Stomach smooth muscle (tissue), 2 donors: ENCODE results near the gene FBXL5.

ENCODE experiments used
- H3K27ac ChIP-seq: one replicate; pipeline ENCODE4 v1.7.0; 2013; ENCODE audit warnings: mild to moderate bottlenecking, low read length, inconsistent platforms
- H3K27me3 ChIP-seq, 2 donors: one replicate each; pipeline ENCODE4 v1.7.0; 2013; ENCODE audit warnings: low read length in 2 of 2; ENCODE audit not compliant: insufficient read depth in 2 of 2, control insufficient read depth in 1 of 2
- H3K36me3 ChIP-seq, 2 donors: one replicate each; pipeline ENCODE4 v1.7.0; 2013; ENCODE audit warnings: low read length in 2 of 2; ENCODE audit not compliant: control insufficient read depth in 2 of 2, insufficient read depth in 2 of 2
- H3K4me1 ChIP-seq: one replicate; pipeline ENCODE4 v1.7.0; 2013; ENCODE audit warnings: low read length; ENCODE audit not compliant: control insufficient read depth, insufficient read depth
- H3K4me3 ChIP-seq, 2 donors: one replicate each; pipeline ENCODE4 v1.7.0; 2013; ENCODE audit warnings: low read length in 2 of 2
- H3K9ac ChIP-seq, 2 donors: one replicate each; pipeline ENCODE4 v1.7.0; 2013; ENCODE audit warnings: low read length in 2 of 2, mild to moderate bottlenecking in 1 of 2
- H3K9me3 ChIP-seq, 2 donors: one replicate each; pipeline ENCODE4 v1.7.0; 2013; ENCODE audit warnings: low read length in 2 of 2; ENCODE audit not compliant: control insufficient read depth in 2 of 2
- donor health status: healthy.
- donor health status: Pancreatic carcinoma.

Gene FBXL5

GRCh38 chr4:15600176-15600575 lies 55.0 kb downstream of the FBXL5 start:
- peaks cover 13 to 28% of the 10 kb centered on the region in 2 donors for H3K36me3 ChIP-seq
- H3K9ac ChIP-seq: no peak overlapping the region
- H3K4me3 ChIP-seq: no peak overlapping the region
- H3K4me1 ChIP-seq: peaks cover 6% of the 10 kb centered on the region
- H3K27ac ChIP-seq: no peak overlapping the region
- no peaks in the 10 kb centered on the region for H3K27me3 ChIP-seq
- no peaks in the 10 kb centered on the region for H3K9me3 ChIP-seq

GRCh38 chr4:15598644-15599043 lies 56.5 kb downstream of the FBXL5 start:
- Histone ChIP-seq H3K27me3 (no peaks in the 10 kb centered on the region), H3K36me3 (peaks cover 17 to 26% of the 10 kb centered on the region in 2 donors), H3K4me3 (no peak overlapping the region), H3K9me3 (no peaks in the 10 kb centered on the region), H3K27ac (no peak overlapping the region), H3K9ac (no peak overlapping the region), H3K4me1 (peaks cover 6% of the 10 kb centered on the region)

- Histone ChIP-seq H3K4me3 (no peak overlapping the region), H3K27ac (no peak overlapping the region), H3K9me3 (no peaks in the 10 kb centered on the region), H3K36me3 (peaks cover 8 to 11% of the 10 kb centered on the region in 2 donors), H3K9ac (no peak overlapping the region), H3K4me1 (no peaks in the 10 kb centered on the region), H3K27me3 (no peaks in the 10 kb centered on the region)
These were observed 62.4 kb downstream of the FBXL5 start for GRCh38 chr4:15592799-15593198.

GRCh38 chr4:15587649-15588048 lies 67.5 kb downstream of the FBXL5 start:
- no peak overlapping the region for H3K27ac ChIP-seq
- no peak overlapping the region for H3K9ac ChIP-seq
- no peak overlapping the region for H3K4me3 ChIP-seq
- H3K4me1 ChIP-seq: no peaks in the 10 kb centered on the region
- H3K9me3 ChIP-seq: no peaks in the 10 kb centered on the region
- no peaks in the 10 kb centered on the region for H3K27me3 ChIP-seq
- H3K36me3 ChIP-seq: peaks cover 6 to 12% of the 10 kb centered on the region in 2 donors

- H3K27ac ChIP-seq: no peak overlapping the region
- no peaks in the 10 kb centered on the region for H3K27me3 ChIP-seq
These were observed 69.1 kb downstream of the FBXL5 start for GRCh38 chr4:15586066-15586465.

GRCh38 chr4:15585331-15585730 lies 69.8 kb downstream of the FBXL5 start:
- no peaks in the 10 kb centered on the region for H3K27me3 ChIP-seq
- H3K9me3 ChIP-seq: no peaks in the 10 kb centered on the region
- H3K27ac ChIP-seq: no peak overlapping the region
- no peaks in the 10 kb centered on the region for H3K4me1 ChIP-seq
- no peak overlapping the region for H3K4me3 ChIP-seq
- no peak overlapping the region for H3K9ac ChIP-seq
- peaks cover 6 to 12% of the 10 kb centered on the region in 2 donors for H3K36me3 ChIP-seq

More at GRCh38 chr4:15586066-15586465, 69.1 kb downstream of the FBXL5 start:
- H3K9me3 ChIP-seq: no peaks in the 10 kb centered on the region
- H3K9ac ChIP-seq: no peak overlapping the region
- H3K36me3 ChIP-seq: peaks cover 6 to 12% of the 10 kb centered on the region in 2 donors
- no peaks in the 10 kb centered on the region for H3K4me1 ChIP-seq
- H3K4me3 ChIP-seq: no peak overlapping the region

GRCh38 chr4:15584785-15585184 lies 70.4 kb downstream of the FBXL5 start:
- H3K27me3 ChIP-seq: no peaks in the 10 kb centered on the region
- H3K27ac ChIP-seq: no peak overlapping the region
- H3K9me3 ChIP-seq: no peaks in the 10 kb centered on the region
- no peaks in the 10 kb centered on the region for H3K4me1 ChIP-seq
- H3K4me3 ChIP-seq: no peak overlapping the region
- H3K9ac ChIP-seq: no peak overlapping the region
- H3K36me3 ChIP-seq: peaks cover 10 to 14% of the 10 kb centered on the region in 2 donors

- no peaks in the 10 kb centered on the region for H3K9me3 ChIP-seq
- no peaks in the 10 kb centered on the region for H3K27me3 ChIP-seq
- H3K9ac ChIP-seq: no peak overlapping the region
- H3K27ac ChIP-seq: no peak overlapping the region
- peaks cover 10 to 19% of the 10 kb centered on the region in 2 donors for H3K36me3 ChIP-seq
- H3K4me3 ChIP-seq: no peak overlapping the region
- H3K4me1 ChIP-seq: no peaks in the 10 kb centered on the region
These were observed 77.6 kb downstream of the FBXL5 start for GRCh38 chr4:15577508-15577907.

- no peaks in the 10 kb centered on the region for H3K9me3 ChIP-seq
- H3K36me3 ChIP-seq: peaks cover 12 to 19% of the 10 kb centered on the region in 2 donors
- no peak overlapping the region for H3K9ac ChIP-seq
- H3K27ac ChIP-seq: no peak overlapping the region
- no peaks in the 10 kb centered on the region for H3K27me3 ChIP-seq
- no peak overlapping the region for H3K4me3 ChIP-seq
- H3K4me1 ChIP-seq: no peaks in the 10 kb centered on the region
These were observed 79.2 kb downstream of the FBXL5 start for GRCh38 chr4:15575966-15576365.

- Histone ChIP-seq H3K4me1 (no peaks in the 10 kb centered on the region), H3K36me3 (peaks cover 20 to 46% of the 10 kb centered on the region in 2 donors), H3K27ac (no peak overlapping the region)
These were observed 85.4 kb downstream of the FBXL5 start for GRCh38 chr4:15569746-15570145.

GRCh38 chr4:15568821-15569220 lies 86.3 kb downstream of the FBXL5 start:
- H3K9me3 ChIP-seq: no peaks in the 10 kb centered on the region
- H3K36me3 ChIP-seq: peaks cover 20 to 53% of the 10 kb centered on the region in 2 donors
- no peaks in the 10 kb centered on the region for H3K4me1 ChIP-seq
- H3K27ac ChIP-seq: no peak overlapping the region
- H3K4me3 ChIP-seq: no peak overlapping the region
- no peaks in the 10 kb centered on the region for H3K27me3 ChIP-seq
- no peak overlapping the region for H3K9ac ChIP-seq

More at GRCh38 chr4:15569746-15570145, 85.4 kb downstream of the FBXL5 start:
- H3K4me3 ChIP-seq: no peak overlapping the region
- H3K9ac ChIP-seq: no peak overlapping the region
- H3K9me3 ChIP-seq: no peaks in the 10 kb centered on the region
- no peaks in the 10 kb centered on the region for H3K27me3 ChIP-seq
